AG10803 (cell line): ENCODE data around the gene SELENOF.

ENCODE experiments used
- DNase-seq: peaks from one replicate; pipeline ENCODE4 v3.0.0; 2010; ENCODE audit warnings: low read depth
- H3K4me3 ChIP-seq: 2 replicates; pipeline ENCODE4 v1.5.1; 2011; ENCODE audit warnings: mild to moderate bottlenecking, low read length, control low read depth
- TF ChIP-seq, protein P1 (sequence below): conservative IDR thresholded peaks from 2 replicates; pipeline ENCODE4 v1.5.1; 2011; ENCODE audit warnings: mild to moderate bottlenecking, low read length, control low read depth, inconsistent platforms

Gene SELENOF

DNA sequence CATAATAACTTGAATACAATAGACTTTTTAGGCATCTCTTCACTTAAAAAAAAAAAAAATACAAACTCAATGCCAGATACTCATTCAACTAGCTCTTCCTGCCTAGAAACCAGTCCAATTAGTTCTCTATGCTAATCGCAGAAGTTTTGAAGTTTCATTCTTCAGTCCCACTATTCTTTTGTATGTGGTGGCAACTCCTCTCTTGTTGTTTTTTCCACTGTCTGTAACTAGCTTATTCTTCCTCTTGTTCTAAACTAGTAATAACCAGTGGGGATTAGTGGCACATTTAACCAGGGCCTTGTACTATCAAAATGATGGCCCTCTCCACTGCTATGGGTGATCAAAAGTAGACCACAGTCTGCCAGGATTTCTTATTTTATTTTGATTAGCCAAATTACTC, 52.5 kb downstream of the SELENOF start:
- H3K4me3 ChIP-seq = no peak overlapping the region
- TF ChIP-seq, protein P1, sequence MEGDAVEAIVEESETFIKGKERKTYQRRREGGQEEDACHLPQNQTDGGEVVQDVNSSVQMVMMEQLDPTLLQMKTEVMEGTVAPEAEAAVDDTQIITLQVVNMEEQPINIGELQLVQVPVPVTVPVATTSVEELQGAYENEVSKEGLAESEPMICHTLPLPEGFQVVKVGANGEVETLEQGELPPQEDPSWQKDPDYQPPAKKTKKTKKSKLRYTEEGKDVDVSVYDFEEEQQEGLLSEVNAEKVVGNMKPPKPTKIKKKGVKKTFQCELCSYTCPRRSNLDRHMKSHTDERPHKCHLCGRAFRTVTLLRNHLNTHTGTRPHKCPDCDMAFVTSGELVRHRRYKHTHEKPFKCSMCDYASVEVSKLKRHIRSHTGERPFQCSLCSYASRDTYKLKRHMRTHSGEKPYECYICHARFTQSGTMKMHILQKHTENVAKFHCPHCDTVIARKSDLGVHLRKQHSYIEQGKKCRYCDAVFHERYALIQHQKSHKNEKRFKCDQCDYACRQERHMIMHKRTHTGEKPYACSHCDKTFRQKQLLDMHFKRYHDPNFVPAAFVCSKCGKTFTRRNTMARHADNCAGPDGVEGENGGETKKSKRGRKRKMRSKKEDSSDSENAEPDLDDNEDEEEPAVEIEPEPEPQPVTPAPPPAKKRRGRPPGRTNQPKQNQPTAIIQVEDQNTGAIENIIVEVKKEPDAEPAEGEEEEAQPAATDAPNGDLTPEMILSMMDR = no peak
- no peak for DNase-seq

DNA sequence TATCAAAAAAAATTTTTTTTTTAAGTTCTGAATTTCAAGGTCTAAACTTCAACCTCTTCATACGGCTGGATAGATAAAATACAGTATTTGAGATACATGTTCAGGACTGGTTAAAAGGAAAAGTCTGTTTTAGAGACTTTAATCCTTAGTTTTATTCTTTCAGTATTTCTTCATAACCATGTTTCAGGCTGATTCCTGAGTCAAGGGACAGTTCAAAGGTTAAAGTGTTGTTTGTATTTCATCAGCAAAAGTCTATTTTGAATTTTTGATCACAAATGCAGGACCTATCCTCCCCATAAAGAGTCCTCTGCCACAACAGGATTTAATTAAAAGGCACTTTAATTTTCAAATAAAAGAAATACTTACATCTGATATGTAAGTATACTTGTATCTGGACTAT, 53.5 kb downstream of the SELENOF start:
- no peak for DNase-seq
- TF ChIP-seq, protein P1 = no peak
- H3K4me3 ChIP-seq = no peak overlapping the region

DNA sequence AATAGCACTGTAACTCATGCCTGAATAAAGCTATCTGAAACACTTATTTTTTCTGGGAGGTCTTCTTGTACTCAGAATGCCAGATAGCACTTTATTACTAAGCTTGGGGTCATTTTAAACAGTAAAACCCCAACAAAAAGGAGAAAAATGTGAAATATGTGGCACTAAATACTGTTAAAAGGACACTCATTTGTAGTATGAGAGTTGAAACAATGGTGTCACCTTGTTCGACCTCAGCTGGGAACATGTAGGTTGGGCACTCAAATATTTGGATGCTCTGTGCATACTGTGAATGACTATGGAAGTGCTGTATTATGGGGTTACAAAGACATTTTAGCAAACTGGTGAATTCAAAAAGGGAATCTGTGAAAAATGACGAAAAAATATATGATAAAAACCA, 53.9 kb downstream of the SELENOF start:
- no peak for DNase-seq
- H3K4me3 ChIP-seq = no peak overlapping the region
- TF ChIP-seq, protein P1 = no peak

DNA sequence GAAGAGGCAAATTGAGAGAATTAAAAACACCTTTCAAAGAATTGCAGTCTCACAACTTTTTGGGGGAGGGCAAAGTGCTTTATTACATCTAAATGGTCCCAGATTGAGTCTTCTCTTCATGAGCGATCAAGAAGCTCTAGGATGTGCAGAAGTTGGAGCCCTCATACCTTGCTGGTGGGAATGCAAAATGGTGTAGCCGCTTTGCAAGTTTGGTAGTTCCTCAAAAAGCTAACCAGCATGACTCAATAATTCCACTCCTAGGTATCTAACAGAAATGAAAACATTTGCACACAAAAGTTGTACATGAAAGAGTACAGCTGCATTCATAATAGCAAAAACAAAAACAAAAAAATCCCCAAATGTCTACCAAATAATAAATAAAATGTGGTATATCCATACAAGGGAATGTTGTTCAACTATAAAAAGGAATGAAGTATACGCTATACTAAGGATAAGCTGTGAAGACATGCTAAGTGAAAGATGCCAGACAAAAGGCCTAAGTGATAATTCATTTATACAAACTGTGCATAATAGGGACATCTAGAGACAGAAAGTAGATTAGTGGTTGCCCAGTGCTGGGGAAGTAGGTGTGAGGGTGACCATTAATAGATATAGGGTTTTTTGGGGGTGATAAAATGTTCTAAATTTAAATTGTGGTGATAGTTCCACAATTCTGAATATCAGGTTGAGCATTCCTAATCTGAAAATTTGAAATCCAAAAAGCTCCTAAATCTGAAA, 55.2 kb downstream of the SELENOF start:
- no peak overlapping the region for H3K4me3 ChIP-seq
- no peak for DNase-seq
- TF ChIP-seq, protein P1 = no peak

DNA sequence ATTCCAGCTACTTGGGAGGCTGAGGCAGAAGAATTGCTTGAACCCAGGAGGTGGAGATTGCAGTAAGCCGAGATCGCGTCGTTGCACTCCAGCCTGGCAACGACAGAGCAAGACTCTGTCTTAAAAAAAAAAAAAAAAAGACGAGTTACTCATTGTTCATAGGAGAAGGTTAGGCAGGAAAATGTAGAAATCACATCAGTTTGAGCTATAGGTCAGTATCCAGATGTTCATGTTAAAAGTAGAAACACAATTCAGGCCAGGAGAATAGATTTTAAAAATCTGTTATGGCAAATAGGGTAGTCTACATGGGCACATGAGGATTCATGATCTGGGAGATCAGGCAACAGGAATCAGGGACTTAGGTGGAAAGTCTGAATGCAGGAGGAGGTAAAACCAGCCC, 57.7 kb downstream of the SELENOF start:
- no peak overlapping the region for H3K4me3 ChIP-seq
- DNase-seq = no peak
- TF ChIP-seq, protein P1 = no peak

DNA sequence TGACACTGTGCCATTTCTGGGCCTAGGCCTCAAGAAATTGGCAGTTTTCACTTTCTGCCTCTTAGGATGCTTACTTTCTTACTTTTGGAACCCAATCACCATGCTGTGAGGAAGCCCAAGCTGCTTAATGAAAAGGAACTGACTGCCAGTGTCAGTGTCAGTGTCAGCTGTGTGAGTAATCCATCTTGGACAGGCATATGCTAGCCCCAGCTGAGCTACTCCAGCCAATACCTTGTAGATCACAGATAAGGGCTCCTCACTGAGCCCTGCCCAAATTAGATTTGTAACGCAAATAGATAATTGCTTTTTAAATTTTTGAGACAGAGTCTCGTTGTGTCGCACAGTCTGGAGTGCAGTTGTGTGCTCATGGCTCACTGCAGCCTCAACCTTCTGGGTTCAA, 59.6 kb downstream of the SELENOF start:
- TF ChIP-seq, protein P1 = no peak
- no peak for DNase-seq
- H3K4me3 ChIP-seq = no peak overlapping the region

DNA sequence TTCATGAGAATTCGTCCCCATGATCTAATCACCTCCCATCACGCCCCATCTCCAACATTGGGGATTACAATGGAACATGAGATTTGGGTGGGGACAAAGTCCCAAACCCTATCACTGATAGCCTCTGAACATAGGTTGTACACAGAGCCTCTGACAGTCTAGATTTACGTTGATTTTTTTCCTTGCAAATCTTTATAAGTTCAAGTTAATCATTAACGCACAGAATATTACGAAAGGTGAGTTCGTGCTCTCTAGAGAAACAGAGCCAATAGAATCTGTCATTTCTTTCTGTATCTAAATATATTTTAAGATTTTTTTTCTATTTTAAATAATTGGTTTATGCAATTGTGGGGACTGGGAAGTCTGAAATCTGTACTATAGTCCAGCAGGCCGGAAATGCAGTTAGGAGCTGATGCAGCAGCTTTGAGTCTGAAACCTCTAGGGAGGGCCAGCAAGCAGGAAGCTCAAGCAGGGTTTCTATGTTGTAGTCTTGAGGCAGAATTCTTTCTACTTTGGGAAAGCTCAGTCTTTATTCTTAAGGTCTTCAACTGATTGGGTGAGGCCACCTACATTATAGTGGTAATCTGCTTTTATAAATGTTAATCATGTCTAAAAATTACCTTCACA, 61.0 kb downstream of the SELENOF start:
- H3K4me3 ChIP-seq = no peak overlapping the region
- TF ChIP-seq, protein P1 = no peak
- DNase-seq = no peak
